Mucosa of descending colon (tissue), 3 donors: ENCODE data around the gene RNF215. TPM values are rescaled to one million over a fixed set of nuclear protein-coding genes. Genes with fewer than 3 reads are reported as not detected.

ENCODE experiments used
- ATAC-seq: fragments of 200-7000 bp; cut with Tn5 transposase; one replicate; pipeline ENCODE4 v1.9.1; 2020; ENCODE audit warnings: mild to moderate bottlenecking, moderate library complexity
- DNase-seq, 3 donors: peaks; one replicate each; pipeline ENCODE4 v3.0.0-alpha.2; 2020
- H3K36me3 ChIP-seq: fragments of 200-600 bp; one replicate; pipeline ENCODE4 v1.8.0; 2021; ENCODE audit warnings: low read depth, mild to moderate bottlenecking
- H3K4me1 ChIP-seq: fragments of 200-600 bp; one replicate; pipeline ENCODE4 v1.8.0; 2021; ENCODE audit warnings: low read depth, mild to moderate bottlenecking
- H3K4me3 ChIP-seq: fragments of 200-600 bp; one replicate; pipeline ENCODE4 v1.8.0; 2021; ENCODE audit warnings: mild to moderate bottlenecking
- H3K9me3 ChIP-seq: fragments of 200-600 bp; one replicate; pipeline ENCODE4 v1.8.0; 2021; ENCODE audit warnings: mild to moderate bottlenecking
- CTCF ChIP-seq: fragments of 200-600 bp; IDR thresholded peaks from one replicate; pipeline ENCODE4 v1.8.0; 2022; ENCODE audit warnings: antibody characterized with exemption, mild to moderate bottlenecking
- intact Hi-C, 2 donors: fragments of 100-400 bp; cut with DNase I in 1 of 2; cut with micrococcal nuclease in 1 of 2; formaldehyde crosslinking; loops; one replicate each; pipeline versions ENCODE4 v1.11.0 to v1.11.1; 2022; cut with DNase I, micrococcal nuclease
- total RNA-seq, 3 donors: library from RNA; stranded (reverse); fragmentation: NEBNext Ultra II Directional in 2 of 3; extraction: Animal tissue kit (Norgen Biotek cat#: 25700) in 2 of 3; gene quantifications; one replicate each; pipeline versions ENCODE4 v1.2.1 to v1.2.4, GENCODE V29; 2021 to 2023
- donor health status: DM: no; HTN: no; CAD: no; lungs with moderate emphysema.
- donor health status: DM: no; HTN: no; CAD: no.
- donor health status: DM: no; HTN: yes; CAD: no.

RNF215 gene
- total RNA-seq, 3 donors from 2014 or later, result 9.0 to 14.2 (median 9.1) TPM

- no peak for TF ChIP-seq CTCF
- Histone ChIP-seq H3K4me3 (no peak overlapping the region), H3K4me1 (peaks cover 9% of the 10 kb centered on the region), H3K9me3 (no peaks in the 10 kb centered on the region), H3K36me3 (no peaks in the 10 kb centered on the region)
- ATAC-seq, result peak; percentile 93
- intact Hi-C loops, result no loop called here
- no peak for DNase-seq
Observed at GRCh38 chr22:30416403-30416802, 29.2 kb upstream of the RNF215 start.

- H3K36me3 ChIP-seq, result no peaks in the 10 kb centered on the region
- DNase-seq (no peak), ATAC-seq (no peak)
- peaks cover 5% of the 10 kb centered on the region for H3K4me1 ChIP-seq
- no peaks in the 10 kb centered on the region for H3K9me3 ChIP-seq
- intact Hi-C loops, result no loop called here
- H3K4me3 ChIP-seq, result no peak overlapping the region
- no peak for TF ChIP-seq CTCF
Observed at GRCh38 chr22:30414525-30415047, 27.4 kb upstream of the RNF215 start.

- Histone ChIP-seq H3K4me3 (no peak overlapping the region), H3K9me3 (no peaks in the 10 kb centered on the region), H3K36me3 (no peaks in the 10 kb centered on the region), H3K4me1 (peaks cover 5% of the 10 kb centered on the region)
- ATAC-seq (no peak), DNase-seq (no peak)
- TF ChIP-seq CTCF, result no peak
- intact Hi-C loops, result no loop called here
Observed at GRCh38 chr22:30413745-30414524, 26.7 kb upstream of the RNF215 start.

GRCh38 chr22:30413001-30413400 is 25.8 kb upstream of the RNF215 start:
- ATAC-seq, result no peak
- TF ChIP-seq CTCF, result no peak
- H3K9me3 ChIP-seq, result no peaks in the 10 kb centered on the region
- H3K36me3 ChIP-seq, result no peaks in the 10 kb centered on the region
- DNase-seq, result no peak
- intact Hi-C loops, result no loop called here
- peaks cover 5% of the 10 kb centered on the region for H3K4me1 ChIP-seq
- no peak overlapping the region for H3K4me3 ChIP-seq

DNA sequence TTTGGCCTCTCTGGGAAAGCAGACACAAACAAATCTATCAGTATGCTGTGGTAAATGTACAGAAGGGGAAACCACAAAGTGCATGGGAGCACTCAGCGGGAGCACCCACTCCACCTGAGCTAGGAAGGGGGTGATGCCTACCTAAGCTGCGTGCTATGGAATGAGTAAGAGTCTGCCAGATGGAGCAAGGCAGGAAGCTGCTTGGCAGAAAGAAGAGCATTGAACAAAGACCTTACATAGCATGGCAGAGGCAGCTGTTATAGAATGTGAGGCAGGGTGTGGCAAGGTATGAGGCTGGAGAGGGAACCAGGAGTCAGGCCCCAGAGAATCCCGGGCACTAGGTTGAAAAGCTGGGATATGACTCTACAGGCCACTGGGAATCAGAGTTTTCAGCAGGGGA is 24.6 kb upstream of the RNF215 start:
- no peak for DNase-seq
- no peaks in the 10 kb centered on the region for H3K9me3 ChIP-seq
- no peak for TF ChIP-seq CTCF
- peaks cover 5% of the 10 kb centered on the region for H3K4me1 ChIP-seq
- H3K36me3 ChIP-seq, result no peaks in the 10 kb centered on the region
- intact Hi-C loops, result no loop called here
- no peak overlapping the region for H3K4me3 ChIP-seq
- ATAC-seq, result no peak
